C4-2B (cell line): ENCODE data around the gene UNCX.

Experiments used
- ZFX ChIP-seq: fragments of 450-650 bp; IDR thresholded peaks from 2 replicates; pipeline ENCODE4 v1.6.1; 2017
- TF ChIP-seq, protein P1 (sequence below): fragments of 450-650 bp; conservative IDR thresholded peaks from 2 replicates; pipeline ENCODE4 v1.5.1; 2017; ENCODE audit warnings: mild to moderate bottlenecking

DNA sequence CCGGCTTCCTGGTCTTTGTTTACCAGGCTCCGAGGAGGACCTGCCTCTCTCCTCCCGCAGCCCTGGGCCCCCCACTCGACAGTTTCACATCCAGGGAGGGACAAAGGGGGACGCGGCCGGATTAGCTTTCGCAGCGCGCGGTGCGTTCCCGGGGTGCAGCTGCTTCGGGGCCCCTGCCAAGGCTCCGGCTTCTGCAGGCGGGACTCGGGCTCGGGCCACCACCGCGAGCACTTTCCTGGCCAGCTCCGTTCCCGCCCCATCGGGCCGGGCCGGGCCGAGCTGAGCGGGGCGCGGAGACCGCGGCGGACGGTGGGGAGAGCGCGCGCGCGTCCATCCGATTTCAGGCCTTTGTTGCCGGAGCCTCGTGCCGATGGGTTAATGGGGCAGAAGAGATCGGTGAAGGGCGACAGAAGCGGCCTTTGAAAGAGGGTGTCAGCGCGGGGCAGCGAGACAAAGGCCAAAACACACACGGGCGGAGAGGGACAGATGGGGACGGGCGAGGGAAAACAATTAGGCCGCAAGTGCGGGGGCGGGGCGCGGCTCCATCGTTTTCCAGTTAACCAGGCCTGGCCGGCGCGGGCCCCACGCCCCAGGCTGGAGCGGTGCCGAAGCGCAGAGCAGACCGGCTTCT lies 8.5 kb upstream of the UNCX start:
- TF ChIP-seq, protein P1, sequence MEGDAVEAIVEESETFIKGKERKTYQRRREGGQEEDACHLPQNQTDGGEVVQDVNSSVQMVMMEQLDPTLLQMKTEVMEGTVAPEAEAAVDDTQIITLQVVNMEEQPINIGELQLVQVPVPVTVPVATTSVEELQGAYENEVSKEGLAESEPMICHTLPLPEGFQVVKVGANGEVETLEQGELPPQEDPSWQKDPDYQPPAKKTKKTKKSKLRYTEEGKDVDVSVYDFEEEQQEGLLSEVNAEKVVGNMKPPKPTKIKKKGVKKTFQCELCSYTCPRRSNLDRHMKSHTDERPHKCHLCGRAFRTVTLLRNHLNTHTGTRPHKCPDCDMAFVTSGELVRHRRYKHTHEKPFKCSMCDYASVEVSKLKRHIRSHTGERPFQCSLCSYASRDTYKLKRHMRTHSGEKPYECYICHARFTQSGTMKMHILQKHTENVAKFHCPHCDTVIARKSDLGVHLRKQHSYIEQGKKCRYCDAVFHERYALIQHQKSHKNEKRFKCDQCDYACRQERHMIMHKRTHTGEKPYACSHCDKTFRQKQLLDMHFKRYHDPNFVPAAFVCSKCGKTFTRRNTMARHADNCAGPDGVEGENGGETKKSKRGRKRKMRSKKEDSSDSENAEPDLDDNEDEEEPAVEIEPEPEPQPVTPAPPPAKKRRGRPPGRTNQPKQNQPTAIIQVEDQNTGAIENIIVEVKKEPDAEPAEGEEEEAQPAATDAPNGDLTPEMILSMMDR, result no peak
- TF ChIP-seq ZFX, result no peak
